A673 (cell line): Measurements from ENCODE around the gene RSPH3.

Experiments used
- EZH2 ChIP-seq: fragments of 200-600 bp; sonication (generic); IDR thresholded peaks from 2 replicates; pipeline ENCODE4 v1.6.1; 2017; ENCODE audit warnings: borderline replicate concordance, low read depth, mild to moderate bottlenecking, mixed read lengths, antibody characterized with exemption, low read length; ENCODE audit not compliant: poor library complexity, severe bottlenecking
- TF ChIP-seq, protein P1 (sequence below): fragments of 300-800, 200-600 bp; sonication (generic); conservative IDR thresholded peaks from 2 replicates; pipeline ENCODE4 v1.5.1; 2017; ENCODE audit warnings: low read depth, mild to moderate bottlenecking, antibody characterized with exemption, low read length, moderate library complexity, mixed read lengths

- TF ChIP-seq, protein P1, sequence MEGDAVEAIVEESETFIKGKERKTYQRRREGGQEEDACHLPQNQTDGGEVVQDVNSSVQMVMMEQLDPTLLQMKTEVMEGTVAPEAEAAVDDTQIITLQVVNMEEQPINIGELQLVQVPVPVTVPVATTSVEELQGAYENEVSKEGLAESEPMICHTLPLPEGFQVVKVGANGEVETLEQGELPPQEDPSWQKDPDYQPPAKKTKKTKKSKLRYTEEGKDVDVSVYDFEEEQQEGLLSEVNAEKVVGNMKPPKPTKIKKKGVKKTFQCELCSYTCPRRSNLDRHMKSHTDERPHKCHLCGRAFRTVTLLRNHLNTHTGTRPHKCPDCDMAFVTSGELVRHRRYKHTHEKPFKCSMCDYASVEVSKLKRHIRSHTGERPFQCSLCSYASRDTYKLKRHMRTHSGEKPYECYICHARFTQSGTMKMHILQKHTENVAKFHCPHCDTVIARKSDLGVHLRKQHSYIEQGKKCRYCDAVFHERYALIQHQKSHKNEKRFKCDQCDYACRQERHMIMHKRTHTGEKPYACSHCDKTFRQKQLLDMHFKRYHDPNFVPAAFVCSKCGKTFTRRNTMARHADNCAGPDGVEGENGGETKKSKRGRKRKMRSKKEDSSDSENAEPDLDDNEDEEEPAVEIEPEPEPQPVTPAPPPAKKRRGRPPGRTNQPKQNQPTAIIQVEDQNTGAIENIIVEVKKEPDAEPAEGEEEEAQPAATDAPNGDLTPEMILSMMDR = peak; percentile 52
- TF ChIP-seq EZH2 = no peak
These were observed 8.8 kb upstream of the RSPH3 start for GRCh38 chr6:159008656-159009288.
